HL-60/S4 treated with retinoic acid at 250 ng/mL for 4 days and 3 days (cell line): ENCODE measurements around the gene CCNY.
"Not testable (repeated sequence)": the region's sequence is repeated elsewhere in the genome, so short reads cannot be mapped to it uniquely, and the experiment has no call there.

Experiments used
- in situ Hi-C: fragments of 300-500 bp; cut with MboI; formaldehyde crosslinking; loops from 2 replicates; pipeline ENCODE4 v1.7.0; 2022; ENCODE audit warnings: low sequenced_read_pairs

Gene CCNY

GRCh38 chr10:35400595-35401268 lies 64.4 kb downstream of the CCNY start:
- in situ Hi-C loops = no loop called here

GRCh38 chr10:35403491-35403890 lies 67.2 kb downstream of the CCNY start:
- in situ Hi-C loops = not testable (repeated sequence)

GRCh38 chr10:35404077-35404476 lies 67.8 kb downstream of the CCNY start:
- in situ Hi-C loops = not testable (repeated sequence)

- in situ Hi-C loops = not testable (repeated sequence)
These were observed 69.8 kb downstream of the CCNY start for GRCh38 chr10:35406003-35406630.

- in situ Hi-C loops = not testable (repeated sequence)
These were observed 71.4 kb downstream of the CCNY start for GRCh38 chr10:35407696-35408095.

- in situ Hi-C loops = no loop called here
These were observed 72.8 kb downstream of the CCNY start for GRCh38 chr10:35409094-35409582.

- in situ Hi-C loops = no loop called here
These were observed 73.5 kb downstream of the CCNY start for GRCh38 chr10:35409808-35410207.

GRCh38 chr10:35412003-35412723 lies 75.9 kb downstream of the CCNY start:
- in situ Hi-C loops = no loop called here

GRCh38 chr10:35412900-35413491 lies 76.7 kb downstream of the CCNY start:
- in situ Hi-C loops = no loop called here

- in situ Hi-C loops = no loop called here
These were observed 77.9 kb downstream of the CCNY start for GRCh38 chr10:35413985-35414861.

GRCh38 chr10:35415505-35415904 lies 79.2 kb downstream of the CCNY start:
- in situ Hi-C loops = no loop called here

GRCh38 chr10:35416619-35417312 lies 80.5 kb downstream of the CCNY start:
- in situ Hi-C loops = no loop called here

- in situ Hi-C loops = no loop called here
These were observed 81.0 kb downstream of the CCNY start for GRCh38 chr10:35417313-35417625.

GRCh38 chr10:35417795-35418194 lies 81.5 kb downstream of the CCNY start:
- in situ Hi-C loops = no loop called here

- in situ Hi-C loops = not testable (repeated sequence)
These were observed 82.3 kb downstream of the CCNY start for GRCh38 chr10:35418580-35418979.

- in situ Hi-C loops = no loop called here
These were observed 83.7 kb downstream of the CCNY start for GRCh38 chr10:35420044-35420443.

GRCh38 chr10:35420827-35421552 lies 84.7 kb downstream of the CCNY start:
- in situ Hi-C loops = no loop called here

GRCh38 chr10:35421553-35422178 lies 85.4 kb downstream of the CCNY start:
- in situ Hi-C loops = no loop called here

- in situ Hi-C loops = no loop called here
These were observed 85.9 kb downstream of the CCNY start for GRCh38 chr10:35422228-35422627.
